ENCODE data around the gene DRD2. TPM values are rescaled to one million over a fixed set of nuclear protein-coding genes. Genes with fewer than 3 reads are reported as not detected.

The DRD2 gene
- total RNA-seq, 1 donor from 2014 or later = not detected

GRCh38 chr11:113467545-113467944 is 7.7 kb downstream of the DRD2 start:
- Mint-ChIP-seq H3K4me3 (ENCODE audit: unreplicated experiment) (no peak overlapping the region), H3K9me3 (ENCODE audit: low read depth) (no peaks in the 10 kb centered on the region), H3K27ac (ENCODE audit: unreplicated experiment) (no peak overlapping the region), H3K4me1 (ENCODE audit: low read depth) (no peaks in the 10 kb centered on the region), H3K27me3 (ENCODE audit: low read depth) (peaks cover 65% of the 10 kb centered on the region), H3K36me3 (ENCODE audit: low read depth) (no peaks in the 10 kb centered on the region)
- no peak for TF ChIP-seq CTCF (IDR thresholded peaks at IDR 0.05)
- no peak for DNase-seq (ENCODE audit: low spot score)

- peaks cover 70% of the 10 kb centered on the region for H3K27me3 Mint-ChIP-seq (ENCODE audit: low read depth)
- no peaks in the 10 kb centered on the region for H3K4me1 Mint-ChIP-seq (ENCODE audit: low read depth)
- H3K9me3 Mint-ChIP-seq (ENCODE audit: low read depth) = no peaks in the 10 kb centered on the region
- DNase-seq (ENCODE audit: low spot score) = no peak
- no peak for TF ChIP-seq CTCF (IDR thresholded peaks at IDR 0.05)
- no peak overlapping the region for H3K4me3 Mint-ChIP-seq (ENCODE audit: unreplicated experiment)
- no peaks in the 10 kb centered on the region for H3K36me3 Mint-ChIP-seq (ENCODE audit: low read depth)
- no peak overlapping the region for H3K27ac Mint-ChIP-seq (ENCODE audit: unreplicated experiment)
Observed at GRCh38 chr11:113465786-113466185, 9.4 kb downstream of the DRD2 start.

GRCh38 chr11:113464416-113464815 is 10.8 kb downstream of the DRD2 start:
- no peak for DNase-seq (ENCODE audit: low spot score)
- H3K36me3 Mint-ChIP-seq (ENCODE audit: low read depth) = no peaks in the 10 kb centered on the region
- no peak overlapping the region for H3K4me3 Mint-ChIP-seq (ENCODE audit: unreplicated experiment)
- H3K27me3 Mint-ChIP-seq (ENCODE audit: low read depth) = peaks cover 71% of the 10 kb centered on the region
- TF ChIP-seq CTCF (IDR thresholded peaks at IDR 0.05) = no peak
- no peaks in the 10 kb centered on the region for H3K9me3 Mint-ChIP-seq (ENCODE audit: low read depth)
- H3K27ac Mint-ChIP-seq (ENCODE audit: unreplicated experiment) = no peak overlapping the region
- no peaks in the 10 kb centered on the region for H3K4me1 Mint-ChIP-seq (ENCODE audit: low read depth)

GRCh38 chr11:113462830-113463229 is 12.4 kb downstream of the DRD2 start:
- no peak overlapping the region for H3K4me3 Mint-ChIP-seq (ENCODE audit: unreplicated experiment)
- H3K4me1 Mint-ChIP-seq (ENCODE audit: low read depth) = no peaks in the 10 kb centered on the region
- no peak overlapping the region for H3K27ac Mint-ChIP-seq (ENCODE audit: unreplicated experiment)
- no peaks in the 10 kb centered on the region for H3K36me3 Mint-ChIP-seq (ENCODE audit: low read depth)
- H3K27me3 Mint-ChIP-seq (ENCODE audit: low read depth) = peaks cover 77% of the 10 kb centered on the region
- DNase-seq (ENCODE audit: low spot score) = no peak
- no peaks in the 10 kb centered on the region for H3K9me3 Mint-ChIP-seq (ENCODE audit: low read depth)
- TF ChIP-seq CTCF (IDR thresholded peaks at IDR 0.05) = no peak

- TF ChIP-seq CTCF (IDR thresholded peaks at IDR 0.05) = no peak
- DNase-seq (ENCODE audit: low spot score) = no peak
- Mint-ChIP-seq H3K4me1 (ENCODE audit: low read depth) (no peaks in the 10 kb centered on the region), H3K27me3 (ENCODE audit: low read depth) (peaks cover 73% of the 10 kb centered on the region), H3K27ac (ENCODE audit: unreplicated experiment) (no peak overlapping the region), H3K4me3 (ENCODE audit: unreplicated experiment) (no peak overlapping the region), H3K9me3 (ENCODE audit: low read depth) (no peaks in the 10 kb centered on the region), H3K36me3 (ENCODE audit: low read depth) (no peaks in the 10 kb centered on the region)
Observed at GRCh38 chr11:113461639-113462038, 13.6 kb downstream of the DRD2 start.
